ENCODE measurements around the gene SHANK2. TPM values are rescaled to one million over a fixed set of nuclear protein-coding genes. Genes with fewer than 3 reads are reported as not detected.
"Not testable (repeated sequence)": the region's sequence is repeated elsewhere in the genome, so short reads cannot be mapped to it uniquely, and the experiment has no call there.

SHANK2 gene
- total RNA-seq, 2 donors from 2014 or later, result not detected

DNA sequence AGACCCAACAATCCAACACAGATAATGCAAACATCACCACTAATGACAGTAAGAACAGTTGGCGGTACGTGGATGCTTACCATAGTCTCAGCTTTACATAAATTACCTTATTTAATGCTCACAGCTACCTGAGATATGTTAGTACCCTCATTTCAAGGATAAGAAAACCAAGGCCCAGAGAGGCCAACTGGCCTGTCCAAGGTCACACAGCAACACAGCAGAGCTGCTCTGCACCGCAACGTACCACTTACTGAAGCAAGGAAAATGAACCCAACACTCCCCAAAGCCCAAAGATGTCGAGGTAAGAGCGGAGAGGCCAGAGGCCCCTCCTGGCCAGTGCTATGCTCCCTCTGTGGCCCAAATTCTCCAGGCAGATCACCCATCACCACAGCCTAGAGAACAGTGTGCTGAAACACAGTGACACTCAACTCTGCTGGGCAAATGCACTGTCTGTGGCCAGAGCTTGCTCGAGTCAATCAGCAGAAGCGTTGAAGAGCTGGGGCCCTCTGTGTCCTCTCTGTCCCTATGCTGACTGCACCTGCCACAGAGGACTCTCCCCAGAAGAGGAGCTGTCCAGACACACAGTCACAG is 14.0 kb downstream of the SHANK2 start:
- Mint-ChIP-seq H3K9me3 (no peaks in the 10 kb centered on the region), H3K36me3 (no peaks in the 10 kb centered on the region), H3K27ac (peak overlapping the region in 1 of 2 donors; percentile 83)
- ATAC-seq (no peak), DNase-seq (ENCODE audit: low spot score in 2 of 2) (no peak)

GRCh38 chr11:71237853-71238252 is 14.5 kb downstream of the SHANK2 start:
- H3K36me3 Mint-ChIP-seq, result no peaks in the 10 kb centered on the region
- ATAC-seq (no peak), DNase-seq (ENCODE audit: low spot score in 2 of 2) (no peak)
- H3K27ac Mint-ChIP-seq, result no peak overlapping the region
- H3K9me3 Mint-ChIP-seq, result no peaks in the 10 kb centered on the region

DNA sequence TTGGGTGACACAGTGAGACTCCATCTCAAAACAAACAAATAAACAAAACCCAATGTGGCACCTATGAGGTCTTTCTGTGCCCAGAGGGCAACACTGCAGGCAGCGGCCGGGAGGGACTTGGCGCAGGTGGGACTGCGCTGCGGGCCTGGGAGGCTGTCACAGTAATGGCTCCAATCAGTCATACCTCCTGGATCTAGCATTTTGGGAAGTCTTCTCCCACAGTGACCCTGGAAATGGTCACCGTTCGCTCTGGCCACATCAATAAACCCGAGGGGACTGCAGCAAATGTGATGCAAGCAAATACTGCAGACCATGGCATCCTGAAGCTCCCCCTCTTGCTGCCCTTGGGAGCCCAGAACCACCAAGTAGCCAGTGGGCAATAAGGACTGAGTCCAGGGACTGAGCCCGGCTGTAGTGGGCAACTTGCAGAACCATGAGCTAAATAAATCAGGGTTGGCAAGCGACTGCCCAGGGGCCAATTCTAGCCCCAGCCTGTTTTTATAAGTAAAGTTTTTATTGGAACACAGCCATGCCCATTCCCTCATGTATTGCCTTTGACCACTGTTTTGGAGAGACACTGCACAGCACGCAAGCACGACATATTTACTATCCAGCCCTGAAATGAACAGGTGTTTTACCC is 15.4 kb downstream of the SHANK2 start:
- no peaks in the 10 kb centered on the region for H3K9me3 Mint-ChIP-seq
- no peak overlapping the region for H3K27ac Mint-ChIP-seq
- no peaks in the 10 kb centered on the region for H3K36me3 Mint-ChIP-seq
- no peak for DNase-seq (ENCODE audit: low spot score in 2 of 2)
- no peak for ATAC-seq

DNA sequence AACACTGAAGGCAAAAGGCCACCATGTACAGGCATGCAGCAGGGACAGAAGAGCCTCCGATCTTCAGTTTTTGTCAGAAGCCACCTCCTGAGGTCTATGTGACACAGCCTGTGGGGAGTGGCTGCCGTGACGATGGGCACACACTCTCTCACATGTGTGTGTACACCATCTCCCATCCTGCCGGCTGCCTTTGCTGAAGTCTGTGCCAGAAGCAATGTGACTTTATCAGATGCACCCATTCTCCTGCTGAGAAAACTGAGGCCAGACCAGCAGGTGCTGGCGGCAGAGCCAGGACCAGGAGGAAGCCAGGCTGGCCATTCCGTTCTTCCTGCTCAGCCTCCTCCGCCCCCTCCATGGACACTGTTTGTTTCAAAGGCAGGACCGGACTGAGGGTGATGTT is 16.7 kb downstream of the SHANK2 start:
- no peaks in the 10 kb centered on the region for H3K9me3 Mint-ChIP-seq
- no peak for ATAC-seq
- H3K27ac Mint-ChIP-seq, result no peak overlapping the region
- DNase-seq (ENCODE audit: low spot score in 2 of 2), result no peak
- no peaks in the 10 kb centered on the region for H3K36me3 Mint-ChIP-seq

- not testable (repeated sequence) for H3K36me3 Mint-ChIP-seq; H3K9me3 Mint-ChIP-seq; H3K27ac Mint-ChIP-seq; ATAC-seq; DNase-seq (ENCODE audit: low spot score in 2 of 2)
Measured at GRCh38 chr11:71233896-71234852, 18.2 kb downstream of the SHANK2 start.

GRCh38 chr11:71232364-71232763 is 20.0 kb downstream of the SHANK2 start:
- DNase-seq (ENCODE audit: low spot score in 2 of 2) (no peak), ATAC-seq (no peak)
- peaks cover 6 to 7% of the 10 kb centered on the region in 2 donors for H3K36me3 Mint-ChIP-seq
- H3K27ac Mint-ChIP-seq, result no peak overlapping the region
- peaks cover 6 to 11% of the 10 kb centered on the region in 2 donors for H3K9me3 Mint-ChIP-seq

- H3K36me3 Mint-ChIP-seq, result peaks cover 17 to 28% of the 10 kb centered on the region in 2 donors
- no peak for ATAC-seq
- H3K27ac Mint-ChIP-seq, result no peak overlapping the region
- H3K9me3 Mint-ChIP-seq, result peaks cover 25 to 31% of the 10 kb centered on the region in 2 donors
- no peak for DNase-seq (ENCODE audit: low spot score in 2 of 2)
Measured at GRCh38 chr11:71228961-71229360, 23.4 kb downstream of the SHANK2 start.

DNA sequence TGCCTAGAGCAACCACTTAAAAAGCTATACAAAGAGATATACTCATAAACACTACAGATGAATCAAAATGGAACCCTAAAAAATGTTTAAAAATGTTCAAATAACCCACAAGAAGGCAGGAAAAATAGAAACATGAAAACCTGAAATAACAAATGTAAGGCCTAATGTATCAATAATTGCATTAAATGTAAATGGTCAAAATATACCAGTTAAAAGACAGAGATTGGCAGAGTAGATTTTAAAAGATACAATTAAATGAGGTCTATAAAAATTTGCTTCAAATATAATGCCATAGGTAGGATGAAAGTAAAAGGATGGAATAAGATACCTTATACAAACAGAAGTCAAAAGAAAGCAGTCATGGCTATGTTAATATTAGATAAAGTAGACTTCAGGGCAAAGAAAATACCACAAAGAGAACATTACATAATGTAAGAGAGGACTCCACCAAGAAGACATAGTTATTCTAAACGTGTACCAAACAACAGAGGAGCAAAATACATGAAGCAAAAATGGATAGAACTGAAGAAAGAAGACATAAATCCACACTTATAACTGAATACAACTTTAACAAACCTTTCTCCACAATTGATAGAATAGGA is 25.2 kb downstream of the SHANK2 start:
- ATAC-seq (no peak), DNase-seq (ENCODE audit: low spot score in 2 of 2) (no peak)
- H3K36me3 Mint-ChIP-seq, result peaks cover 17 to 28% of the 10 kb centered on the region in 2 donors
- no peak overlapping the region for H3K27ac Mint-ChIP-seq
- peaks cover 25 to 31% of the 10 kb centered on the region in 2 donors for H3K9me3 Mint-ChIP-seq

- DNase-seq (ENCODE audit: low spot score in 2 of 2), result no peak
- no peak for ATAC-seq
- peaks cover 25 to 29% of the 10 kb centered on the region in 2 donors for H3K9me3 Mint-ChIP-seq
- H3K36me3 Mint-ChIP-seq, result peaks cover 17 to 28% of the 10 kb centered on the region in 2 donors
- no peak overlapping the region for H3K27ac Mint-ChIP-seq
Measured at GRCh38 chr11:71223671-71224660, 28.4 kb downstream of the SHANK2 start.

DNA sequence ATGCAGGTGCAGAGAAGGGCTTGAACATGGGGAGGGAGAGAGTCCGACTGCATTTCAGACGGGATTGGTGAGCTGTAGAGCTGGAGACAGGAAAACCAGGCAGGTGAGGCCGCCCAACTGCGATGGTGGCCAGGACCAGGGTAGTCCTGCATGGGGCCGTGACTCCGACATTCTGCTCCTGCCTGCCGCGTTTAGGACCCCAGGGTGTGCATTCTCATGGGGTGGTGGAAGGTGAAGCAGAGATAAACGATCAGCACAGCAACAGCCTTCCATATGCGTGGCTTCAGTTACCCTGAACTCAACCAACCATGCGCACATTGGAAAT is 29.3 kb downstream of the SHANK2 start:
- H3K9me3 Mint-ChIP-seq, result peaks cover 25 to 27% of the 10 kb centered on the region in 2 donors
- H3K27ac Mint-ChIP-seq, result no peak overlapping the region
- ATAC-seq (no peak), DNase-seq (ENCODE audit: low spot score in 2 of 2) (no peak)
- H3K36me3 Mint-ChIP-seq, result peaks cover 17 to 28% of the 10 kb centered on the region in 2 donors

DNA sequence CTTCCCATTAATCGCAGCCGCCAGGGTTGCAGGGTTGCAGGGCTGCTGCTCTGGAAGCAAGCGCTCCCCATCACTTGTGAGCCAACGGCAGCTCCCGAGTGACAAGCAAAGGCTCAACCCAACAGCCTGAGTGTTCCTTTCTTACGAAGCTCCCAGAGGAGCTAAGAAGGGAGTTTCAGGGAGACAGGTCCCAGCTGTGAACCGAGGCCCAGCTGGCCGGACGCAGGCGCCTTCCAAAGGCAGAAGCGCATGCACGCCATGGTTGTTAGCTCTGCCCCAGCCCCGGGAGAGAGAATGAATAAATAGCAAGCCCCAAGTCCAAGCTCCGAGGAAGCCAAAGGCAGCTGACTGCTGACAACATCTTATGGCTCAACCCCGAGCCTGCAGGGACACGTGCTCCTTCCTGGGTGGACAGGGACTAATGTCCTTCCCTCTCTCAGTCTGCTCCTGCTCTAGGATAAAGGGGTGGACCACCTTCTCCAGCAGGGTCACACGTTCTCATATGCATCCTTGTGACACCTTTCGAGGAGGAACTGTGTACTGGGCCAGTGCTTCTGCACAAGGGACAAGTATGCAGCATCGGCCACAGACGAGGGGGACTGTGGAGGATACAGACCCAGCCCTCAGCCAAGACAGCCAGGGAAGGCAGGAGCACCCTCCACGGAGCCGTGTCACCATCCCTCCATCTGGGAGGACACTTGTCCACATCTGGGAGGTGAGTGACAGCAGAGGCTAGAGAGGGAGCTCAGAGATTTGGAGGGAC is 29.9 kb downstream of the SHANK2 start:
- Mint-ChIP-seq H3K9me3 (peaks cover 20 to 21% of the 10 kb centered on the region in 2 donors), H3K36me3 (peaks cover 12 to 23% of the 10 kb centered on the region in 2 donors), H3K27ac (no peak overlapping the region)
- no peak for ATAC-seq
- DNase-seq (ENCODE audit: low spot score in 2 of 2), result no peak

- ATAC-seq (no peak), DNase-seq (ENCODE audit: low spot score in 2 of 2) (no peak)
- H3K9me3 Mint-ChIP-seq, result peaks cover 14 to 15% of the 10 kb centered on the region in 2 donors
- peaks cover 10 to 16% of the 10 kb centered on the region in 2 donors for H3K36me3 Mint-ChIP-seq
- no peak overlapping the region for H3K27ac Mint-ChIP-seq
Measured at GRCh38 chr11:71221821-71222220, 30.6 kb downstream of the SHANK2 start.

DNA sequence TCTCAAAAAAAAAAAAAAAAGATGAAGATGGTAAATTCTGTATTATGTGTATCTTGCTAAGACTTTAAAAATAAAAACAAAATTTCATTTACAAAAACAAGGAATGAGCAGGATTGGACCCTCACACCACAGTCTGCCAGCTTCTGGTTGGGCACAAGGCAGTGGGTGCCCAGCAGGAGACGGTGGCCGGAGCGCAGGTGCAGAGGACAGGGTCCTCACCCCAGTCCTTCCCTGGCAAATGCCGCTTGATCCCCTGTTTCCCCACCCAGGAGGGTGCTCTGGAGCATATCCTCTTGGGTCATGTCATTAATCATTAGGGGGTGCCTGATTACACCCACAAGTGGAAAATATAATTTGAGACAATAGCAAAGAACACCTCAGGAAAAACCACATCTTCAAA is 31.2 kb downstream of the SHANK2 start:
- Mint-ChIP-seq H3K36me3 (peaks cover 10 to 15% of the 10 kb centered on the region in 2 donors), H3K9me3 (peaks cover 12% of the 10 kb centered on the region in 2 donors), H3K27ac (no peak overlapping the region)
- ATAC-seq (no peak), DNase-seq (ENCODE audit: low spot score in 2 of 2) (no peak)

- Mint-ChIP-seq H3K27ac (no peak overlapping the region), H3K36me3 (no peaks in the 10 kb centered on the region), H3K9me3 (no peaks in the 10 kb centered on the region)
- ATAC-seq, result no peak
- DNase-seq (ENCODE audit: low spot score in 2 of 2), result no peak
Measured at GRCh38 chr11:71218789-71219499, 33.4 kb downstream of the SHANK2 start.
